Common myeloid progenitor, CD34-positive (primary cell): ENCODE data around the gene HTT.

Experiments used
- CTCF ChIA-PET: fragments of 350-600 bp; sonication (Branson Sonifier 250); formaldehyde crosslinking; loops from one replicate; lab custom pipeline; 2021; ENCODE audit warnings: antibody characterized with exemption; lab: Charles Lee
- POLR2A ChIA-PET: fragments of 350-600 bp; sonication (Branson Sonifier 250); formaldehyde crosslinking; loops from one replicate; lab custom pipeline; 2021; ENCODE audit warnings: antibody characterized with exemption; lab: Charles Lee
- DNase-seq, 3 donors: peaks; one replicate each; pipeline versions ENCODE4 v3.0.0 to v3.0.0-alpha.2; 2013
- H3K27ac ChIP-seq, 2 experiments: 1 replicate in 1 of 2; 2 replicates in 1 of 2; pipeline ENCODE4 v1.7.0; 2013; ENCODE audit warnings: inconsistent platforms in 2 of 2, low read length in 2 of 2, mild to moderate bottlenecking in 2 of 2, low read depth in 1 of 2, moderate library complexity in 1 of 2; ENCODE audit not compliant: severe bottlenecking in 2 of 2, insufficient read depth in 1 of 2, poor library complexity in 1 of 2
- H3K27me3 ChIP-seq, 5 experiments: replicated peaks in 2 of 5; 1 replicate in 3 of 5; 2 replicates in 2 of 5; pipeline versions ENCODE4 v1.6.1 to v1.7.0; 2013; ENCODE audit warnings: low read length in 4 of 5, mild to moderate bottlenecking in 2 of 5, moderate library complexity in 2 of 5, inconsistent platforms in 1 of 5; ENCODE audit not compliant: insufficient read depth in 5 of 5, control insufficient read depth in 4 of 5
- H3K36me3 ChIP-seq, 4 experiments: 1 replicate in 2 of 4; 2 replicates in 2 of 4; pipeline versions ENCODE4 v1.6.1 to v1.7.0; 2013; ENCODE audit warnings: low read length in 3 of 4, control low read depth in 1 of 4, mild to moderate bottlenecking in 1 of 4; ENCODE audit not compliant: control insufficient read depth in 4 of 4, insufficient read depth in 4 of 4
- H3K4me1 ChIP-seq, 4 experiments: 1 replicate in 3 of 4; 2 replicates in 1 of 4; pipeline versions ENCODE4 v1.6.1 to v1.7.1; 2013; ENCODE audit warnings: low read length in 3 of 4, mild to moderate bottlenecking in 3 of 4, control low read depth in 1 of 4, inconsistent platforms in 1 of 4, moderate library complexity in 1 of 4; ENCODE audit not compliant: control insufficient read depth in 4 of 4, insufficient read depth in 4 of 4; ENCODE audit errors: control extremely low read depth in 1 of 4
- H3K4me3 ChIP-seq, 7 experiments: 1 replicate in 4 of 7; 2 replicates in 3 of 7; pipeline versions ENCODE4 v1.5.1 to v1.7.0; 2013; ENCODE audit warnings: mild to moderate bottlenecking in 7 of 7, low read length in 6 of 7, moderate library complexity in 6 of 7, inconsistent platforms in 2 of 7, low read depth in 2 of 7, control low read depth in 1 of 7; ENCODE audit not compliant: insufficient read depth in 4 of 7, control insufficient read depth in 1 of 7; ENCODE audit errors: extremely low read depth in 1 of 7
- H3K9me3 ChIP-seq, 5 experiments: 1 replicate in 4 of 5; 2 replicates in 1 of 5; pipeline versions ENCODE4 v1.6.1 to v1.7.1; 2013; ENCODE audit warnings: low read length in 4 of 5, mild to moderate bottlenecking in 2 of 5, inconsistent platforms in 1 of 5, low read depth in 1 of 5, moderate library complexity in 1 of 5; ENCODE audit not compliant: control insufficient read depth in 4 of 5, insufficient read depth in 2 of 5; ENCODE audit errors: control extremely low read depth in 1 of 5
- WGBS: methylation state at CpG from one replicate; pipeline ENCODE4 v1.1.5; 2013; ENCODE audit not compliant: insufficient coverage; 5-methylcytosine and 5-hydroxymethylcytosine counted together

Gene HTT

GRCh38 chr4:3207531-3208037 lies 133.1 kb downstream of the HTT start:
- Histone ChIP-seq H3K27me3 (no peaks in the 10 kb centered on the region), H3K4me1 (peaks cover 4 to 12% (median 6%) of the 10 kb centered on the region in 4 experiments), H3K27ac (no peak overlapping the region), H3K4me3 (no peak overlapping the region), H3K9me3 (no peaks in the 10 kb centered on the region), H3K36me3 (peaks cover 22 to 65% (median 54%) of the 10 kb centered on the region in 4 experiments)
- POLR2A ChIA-PET: no interaction called here
- peak; percentile 14 to 70 (median 57) for DNase-seq
- 100% methylated on average over 2 of the region's 5 CpGs for WGBS
- CTCF ChIA-PET: no interaction called here

- WGBS: 97% methylated on average over 14 of the region's 14 CpGs
- peaks cover 22 to 76% (median 62%) of the 10 kb centered on the region in 4 experiments for H3K36me3 ChIP-seq
- no peak for DNase-seq
- H3K4me1 ChIP-seq: peaks cover 0 to 6% (median 1%) of the 10 kb centered on the region in 4 experiments
- no peak overlapping the region for H3K27ac ChIP-seq
- H3K4me3 ChIP-seq: no peak overlapping the region
- ChIA-PET POLR2A (no interaction called here), CTCF (interaction anchor here (1.3 kb wide), 1 partner anchor 11 kb away, joined by 3 read pairs; no protein-coding TSS in a partner anchor)
- H3K27me3 ChIP-seq: no peaks in the 10 kb centered on the region
- H3K9me3 ChIP-seq: no peaks in the 10 kb centered on the region
Observed at GRCh38 chr4:3208826-3209225, 134.3 kb downstream of the HTT start.

GRCh38 chr4:3209551-3210325 lies 135.3 kb downstream of the HTT start:
- Histone ChIP-seq H3K36me3 (peaks cover 22 to 79% (median 59%) of the 10 kb centered on the region in 4 experiments), H3K4me3 (no peak overlapping the region), H3K27ac (no peak overlapping the region), H3K9me3 (no peaks in the 10 kb centered on the region), H3K4me1 (peaks cover 0 to 6% (median 1%) of the 10 kb centered on the region in 4 experiments), H3K27me3 (no peaks in the 10 kb centered on the region)
- ChIA-PET CTCF (interaction anchor here (1.3 kb wide), 1 partner anchor 10 kb away, joined by 3 read pairs; no protein-coding TSS in a partner anchor), POLR2A (no interaction called here)
- WGBS: 97% methylated on average over 15 of the region's 17 CpGs
- DNase-seq: no peak

GRCh38 chr4:3210467-3210866 lies 136.0 kb downstream of the HTT start:
- POLR2A ChIA-PET: interaction anchor here (0.6 kb wide), 1 partner anchor 18 kb away, joined by 3 read pairs; no protein-coding TSS in a partner anchor
- no peaks in the 10 kb centered on the region for H3K9me3 ChIP-seq
- 96% methylated on average over 4 of the region's 6 CpGs for WGBS
- no peak overlapping the region for H3K4me3 ChIP-seq
- peaks cover 22 to 87% (median 63%) of the 10 kb centered on the region in 4 experiments for H3K36me3 ChIP-seq
- peaks cover 0 to 6% (median 1%) of the 10 kb centered on the region in 4 experiments for H3K4me1 ChIP-seq
- CTCF ChIA-PET: no interaction called here
- no peak for DNase-seq
- no peaks in the 10 kb centered on the region for H3K27me3 ChIP-seq
- no peak overlapping the region for H3K27ac ChIP-seq

- no peak overlapping the region for H3K27ac ChIP-seq
- WGBS: 100% methylated on average over 1 of the region's 8 CpGs
- peaks cover 22 to 87% (median 65%) of the 10 kb centered on the region in 4 experiments for H3K36me3 ChIP-seq
- no peak overlapping the region for H3K4me3 ChIP-seq
- no peaks in the 10 kb centered on the region for H3K9me3 ChIP-seq
- peaks cover 0 to 6% (median 1%) of the 10 kb centered on the region in 4 experiments for H3K4me1 ChIP-seq
- ChIA-PET CTCF (interaction anchor here (1.0 to 1.9 kb wide), 2 partner anchors 10 to 18 kb away, joined by 4 to 6 read pairs; no protein-coding TSS in a partner anchor), POLR2A (no interaction called here)
- DNase-seq: no peak
- no peaks in the 10 kb centered on the region for H3K27me3 ChIP-seq
Observed at GRCh38 chr4:3211866-3212265, 137.4 kb downstream of the HTT start.

- Histone ChIP-seq H3K27ac (no peak overlapping the region), H3K36me3 (peaks cover 18 to 88% (median 66%) of the 10 kb centered on the region in 4 experiments), H3K9me3 (no peaks in the 10 kb centered on the region), H3K4me1 (peaks cover 0 to 6% (median 1%) of the 10 kb centered on the region in 4 experiments), H3K4me3 (no peak overlapping the region), H3K27me3 (no peaks in the 10 kb centered on the region)
- POLR2A ChIA-PET: no interaction called here
- CTCF ChIA-PET: interaction anchor here (1.0 to 1.9 kb wide), 2 partner anchors 10 to 18 kb away, joined by 4 to 6 read pairs; no protein-coding TSS in a partner anchor
- 90% methylated on average over 8 of the region's 12 CpGs for WGBS
- DNase-seq: no peak
Observed at GRCh38 chr4:3212391-3213105, 138.1 kb downstream of the HTT start.
